ENCODE data around the gene SPEF1.

Gene SPEF1

GRCh38 chr20:3767110-3767426 lies 14.2 kb downstream of the SPEF1 start:
- no peak for DNase-seq (ENCODE audit: low read depth in 2 of 2)

DNA sequence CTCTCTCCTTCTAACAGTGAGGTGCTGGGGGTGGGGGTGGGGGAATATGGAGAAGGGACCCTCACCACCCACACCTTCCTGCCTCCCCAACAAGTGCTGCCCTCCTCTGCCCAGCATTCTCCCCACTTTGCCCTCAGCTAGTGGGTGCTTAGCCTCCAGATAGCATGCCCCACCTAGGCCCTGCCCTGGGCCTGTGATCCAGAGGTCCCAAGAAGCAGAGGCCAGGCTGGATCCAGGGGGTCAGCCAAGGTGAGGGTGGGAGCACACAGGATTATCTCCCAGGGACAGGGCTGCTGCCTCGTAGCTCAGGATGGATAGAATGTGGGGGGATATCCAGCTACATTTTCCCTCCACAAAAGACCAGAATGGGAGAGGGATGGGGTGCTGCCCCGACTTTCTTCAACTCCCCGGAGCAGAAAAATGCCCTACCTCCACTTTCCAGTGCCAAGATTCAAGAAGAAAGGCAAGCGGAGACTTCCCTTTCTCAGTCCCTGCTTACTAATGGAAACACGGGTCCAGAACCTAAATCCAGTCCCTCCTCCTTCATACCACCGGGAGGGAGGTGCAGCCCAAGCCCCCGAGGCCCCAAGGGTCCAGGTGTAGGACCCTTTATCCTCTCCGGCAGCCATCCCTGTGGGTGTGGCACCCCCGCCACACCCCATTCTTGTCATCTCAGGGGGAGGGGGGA lies 14.7 kb downstream of the SPEF1 start:
- no peak for DNase-seq (ENCODE audit: low read depth in 2 of 2)

- no peak for DNase-seq (ENCODE audit: low read depth in 2 of 2)
Observed at GRCh38 chr20:3765171-3765882, 15.9 kb downstream of the SPEF1 start.

- DNase-seq (ENCODE audit: low read depth in 2 of 2) = no peak
Observed at GRCh38 chr20:3764659-3765058, 16.6 kb downstream of the SPEF1 start.

- no peak for DNase-seq (ENCODE audit: low read depth in 2 of 2)
Observed at GRCh38 chr20:3763671-3764601, 17.3 kb downstream of the SPEF1 start.

DNA sequence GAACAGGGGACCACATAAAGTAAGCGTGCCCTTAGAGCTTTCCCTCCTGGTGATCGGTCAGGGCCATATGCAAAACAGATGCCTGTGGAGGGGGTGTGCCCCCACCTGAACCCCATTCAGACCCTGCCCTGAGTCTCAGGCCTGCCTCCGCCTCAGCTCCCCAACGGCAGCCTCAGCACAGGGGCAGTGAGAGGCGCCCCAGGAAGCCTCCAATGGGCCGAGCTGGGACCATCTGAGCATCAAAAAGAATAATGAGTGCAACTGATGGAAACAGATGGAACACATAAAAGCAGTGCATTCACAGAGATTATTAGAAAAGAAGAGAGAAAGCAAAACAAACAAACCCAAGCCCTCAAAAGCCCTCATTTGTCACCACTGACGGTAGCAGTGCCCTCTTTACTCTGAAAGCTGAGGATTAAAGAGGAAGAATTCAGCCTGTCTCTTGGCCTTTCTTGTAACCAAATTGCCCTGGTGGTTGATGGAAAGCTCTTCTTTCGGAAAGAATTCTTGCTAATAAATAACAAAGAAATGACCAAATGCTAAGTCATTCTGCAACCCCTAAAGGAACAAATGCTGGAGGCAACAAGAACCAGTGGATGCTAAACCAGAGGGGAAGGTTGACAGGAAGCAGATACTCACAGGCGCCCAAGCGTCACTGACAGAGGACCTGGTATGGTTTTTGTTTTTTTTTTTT lies 20.4 kb downstream of the SPEF1 start:
- no peak for DNase-seq (ENCODE audit: low read depth in 2 of 2)

- no peak for DNase-seq (ENCODE audit: low read depth in 2 of 2)
Observed at GRCh38 chr20:3759884-3760283, 21.4 kb downstream of the SPEF1 start.

- DNase-seq (ENCODE audit: low read depth in 2 of 2) = no peak
Observed at GRCh38 chr20:3759316-3759823, 21.9 kb downstream of the SPEF1 start.

DNA sequence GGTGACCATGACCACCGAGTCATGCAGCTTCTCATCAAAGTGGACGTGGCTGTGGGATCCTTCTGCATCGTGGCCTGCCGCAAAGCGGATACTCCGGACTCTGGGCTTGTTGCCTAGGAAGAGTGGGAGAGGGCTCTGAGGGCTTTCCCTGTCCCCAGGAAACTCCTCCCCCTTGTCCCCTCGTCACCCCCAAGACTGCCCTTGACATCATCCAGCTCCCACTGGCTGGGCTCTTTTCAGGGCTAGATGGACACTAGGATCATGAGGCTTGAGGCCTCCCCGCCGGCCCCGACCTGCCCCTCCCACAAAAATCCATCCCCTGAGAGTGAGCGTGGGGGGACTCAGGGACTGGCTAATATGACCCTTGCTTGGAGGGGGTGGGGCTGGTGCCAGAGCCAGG lies 22.7 kb downstream of the SPEF1 start:
- no peak for DNase-seq (ENCODE audit: low read depth in 2 of 2)

GRCh38 chr20:3757268-3757667 lies 24.0 kb downstream of the SPEF1 start:
- DNase-seq (ENCODE audit: low read depth in 2 of 2) = no peak

DNA sequence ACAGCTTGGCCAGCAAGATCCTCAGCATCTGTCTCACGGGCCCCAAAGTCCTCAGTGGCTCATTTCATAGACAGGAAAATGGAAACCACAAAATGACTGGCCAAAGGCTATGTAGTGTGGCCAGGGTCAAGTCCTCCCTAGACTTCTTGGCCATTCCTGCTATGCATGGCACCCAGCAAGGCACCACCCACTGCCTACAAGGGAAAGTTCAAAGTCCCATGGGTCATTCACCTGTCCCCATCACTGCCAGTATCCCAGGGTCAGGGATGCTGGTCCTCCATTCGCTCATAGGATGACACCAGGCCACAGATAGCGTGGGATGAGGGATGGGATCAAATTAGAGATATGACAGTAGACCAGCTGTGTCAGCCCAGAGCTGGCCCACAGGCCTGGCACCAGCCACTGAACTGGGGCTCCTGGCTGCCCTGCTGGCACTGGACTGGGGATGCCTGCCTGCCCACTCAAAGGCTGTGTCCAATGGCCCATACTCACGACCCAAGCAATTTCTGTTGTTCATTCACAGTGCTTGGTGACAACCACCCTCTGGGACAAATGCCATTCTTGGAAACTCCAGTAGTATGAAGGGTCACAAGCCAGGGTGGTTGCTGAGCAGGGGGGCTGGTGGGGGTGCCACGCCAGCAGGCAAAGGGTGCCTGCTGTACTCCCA lies 25.3 kb downstream of the SPEF1 start:
- no peak for DNase-seq (ENCODE audit: low read depth in 2 of 2)

GRCh38 chr20:3755269-3755668 lies 26.0 kb downstream of the SPEF1 start:
- DNase-seq (ENCODE audit: low read depth in 2 of 2) = no peak

GRCh38 chr20:3754276-3754630 lies 27.0 kb downstream of the SPEF1 start:
- DNase-seq (ENCODE audit: low read depth in 2 of 2) = no peak

DNA sequence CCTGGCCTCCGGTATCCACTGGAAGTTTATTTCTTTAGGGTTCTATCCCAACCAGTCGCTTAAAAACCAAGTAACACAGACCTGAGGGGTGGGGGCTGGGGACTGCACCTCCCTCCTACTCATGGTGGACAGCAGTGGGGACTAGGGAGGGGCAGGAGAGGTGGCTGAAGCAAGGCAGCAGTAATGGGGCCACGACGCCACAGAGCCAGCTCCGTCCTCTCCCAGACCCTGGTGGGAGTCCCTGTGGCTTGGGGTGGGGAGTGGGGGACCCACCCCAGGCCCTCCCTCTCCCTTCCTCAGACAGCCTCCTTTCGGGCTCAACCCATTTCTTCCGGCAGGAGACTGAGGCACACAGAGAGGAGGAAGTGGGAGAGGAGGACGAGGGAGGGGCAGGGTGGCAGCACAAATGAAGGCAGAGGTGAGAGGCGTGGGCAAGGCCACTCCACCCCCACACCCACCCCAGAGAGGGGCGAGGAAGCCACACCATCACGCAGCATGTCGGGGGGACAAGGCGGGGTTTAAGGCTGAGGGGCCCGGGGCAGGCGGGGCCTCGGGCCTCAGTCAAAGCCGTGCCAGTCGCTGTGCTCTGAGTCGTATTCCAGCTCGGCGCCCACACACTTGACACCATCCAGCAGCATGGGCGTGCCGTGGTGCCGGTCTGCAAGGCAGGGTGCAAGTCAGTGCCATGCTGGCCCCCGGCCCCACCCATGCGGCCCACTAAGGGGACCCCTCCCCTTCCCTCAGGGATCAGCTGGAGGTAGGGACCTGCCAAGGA lies 27.6 kb downstream of the SPEF1 start:
- no peak for DNase-seq (ENCODE audit: low read depth in 2 of 2)

DNA sequence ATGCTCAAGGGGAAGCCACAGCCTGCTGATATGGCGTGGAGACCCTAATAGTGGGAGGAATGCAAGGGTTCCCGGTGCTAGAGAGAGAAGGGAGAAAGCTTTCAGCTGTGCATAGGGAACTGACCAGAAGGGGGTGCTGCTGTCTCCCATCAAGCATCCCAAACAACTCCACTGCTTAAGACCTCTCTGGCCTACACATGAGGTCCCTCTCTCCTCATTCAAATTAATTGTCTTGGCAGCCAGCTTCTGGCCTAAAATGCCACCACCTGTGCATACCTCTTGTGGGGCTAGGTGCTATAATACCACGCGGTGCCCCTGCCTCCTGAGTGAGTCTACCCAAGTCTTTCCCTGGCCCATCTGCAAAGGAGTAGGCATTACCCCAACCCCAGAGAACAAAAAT lies 28.1 kb downstream of the SPEF1 start:
- no peak for DNase-seq (ENCODE audit: low read depth in 2 of 2)

DNA sequence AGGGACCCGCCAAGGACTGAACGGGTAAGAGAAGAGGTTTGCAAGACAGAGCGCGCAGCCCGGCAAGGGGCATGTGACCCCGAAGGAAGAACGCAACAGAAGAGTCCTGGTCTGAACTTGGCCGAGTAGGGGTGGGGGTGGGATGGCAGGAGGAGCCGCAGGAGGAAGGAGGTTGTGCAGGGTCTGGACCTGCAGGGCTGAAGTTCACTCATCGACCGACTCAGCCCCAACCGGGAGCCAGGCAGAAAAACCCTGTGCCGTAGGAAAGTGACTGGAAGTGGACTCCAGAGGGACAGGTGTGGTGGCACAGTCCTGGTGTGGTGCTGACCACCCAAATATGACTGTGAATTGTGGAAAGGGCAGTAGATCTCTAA lies 28.9 kb downstream of the SPEF1 start:
- no peak for DNase-seq (ENCODE audit: low read depth in 2 of 2)

GRCh38 chr20:3751675-3752385 lies 29.4 kb downstream of the SPEF1 start:
- DNase-seq (ENCODE audit: low read depth in 2 of 2) = no peak

DNA sequence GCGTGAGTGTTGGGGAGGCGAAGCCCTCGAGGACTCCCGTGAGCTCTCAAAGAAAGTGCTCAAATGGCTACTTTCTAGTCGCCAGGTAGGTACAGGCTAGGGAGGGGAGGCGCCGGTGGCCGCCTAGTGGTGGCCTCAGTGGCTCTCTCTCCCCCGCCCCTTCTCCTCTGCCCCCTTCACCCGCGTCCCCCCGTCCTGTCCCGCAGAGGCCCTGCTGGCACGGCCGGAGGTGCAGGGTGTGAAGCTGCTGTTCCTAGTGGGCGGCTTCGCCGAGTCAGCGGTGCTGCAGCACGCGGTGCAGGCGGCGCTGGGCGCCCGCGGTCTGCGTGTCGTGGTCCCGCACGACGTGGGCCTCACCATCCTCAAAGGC lies 30.0 kb downstream of the SPEF1 start:
- no peak for DNase-seq (ENCODE audit: low read depth in 2 of 2)

- DNase-seq (ENCODE audit: low read depth in 2 of 2) = no peak
Observed at GRCh38 chr20:3749689-3750531, 31.3 kb downstream of the SPEF1 start.
